SKM-1 (cell line): ENCODE results near the gene GLYATL3.

Experiments
- DNase-seq: peaks from one replicate; lab custom pipeline; 2025; ENCODE audit not compliant: unreplicated experiment; lab: John Stamatoyannopoulos, UW

GLYATL3 gene

DNA sequence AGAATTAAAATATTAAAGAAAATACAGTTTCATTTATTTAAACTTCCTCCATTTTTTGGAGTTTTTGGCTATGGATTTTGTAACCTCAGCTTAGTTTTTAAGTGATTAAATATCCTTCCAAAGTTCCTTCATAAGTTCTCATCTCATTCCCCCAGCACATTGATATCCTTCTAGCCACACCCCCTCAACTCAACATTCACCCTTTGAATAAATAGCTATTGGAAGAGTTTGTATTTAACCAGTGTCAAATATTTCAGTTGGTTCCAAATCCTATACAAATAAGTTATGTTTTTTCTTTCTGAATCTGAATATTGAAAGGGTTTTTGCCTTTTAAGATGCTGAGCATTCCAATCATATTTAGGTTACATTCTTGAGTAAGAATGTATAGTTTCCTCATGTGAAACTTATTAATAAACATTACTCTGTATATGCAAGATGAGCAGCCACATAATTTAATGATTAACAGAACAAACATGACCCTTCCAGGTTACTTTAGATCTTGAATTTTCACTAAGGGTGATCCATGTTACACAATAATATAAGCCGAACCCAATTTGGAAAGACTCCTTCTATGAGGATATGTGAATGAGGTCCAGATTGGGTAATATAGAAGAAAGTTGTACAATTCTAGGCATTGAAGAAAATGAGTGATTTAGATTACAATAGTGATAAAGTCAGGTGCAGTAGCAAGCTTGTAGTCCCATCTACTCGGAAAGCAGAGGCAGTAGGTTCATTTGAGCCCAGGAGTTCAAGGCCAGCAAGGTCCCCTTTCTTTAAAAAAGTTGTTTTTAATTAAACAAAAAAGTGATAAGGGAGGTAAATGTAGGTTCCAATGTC is 13.6 kb downstream of the GLYATL3 start:
- DNase-seq = no peak

DNA sequence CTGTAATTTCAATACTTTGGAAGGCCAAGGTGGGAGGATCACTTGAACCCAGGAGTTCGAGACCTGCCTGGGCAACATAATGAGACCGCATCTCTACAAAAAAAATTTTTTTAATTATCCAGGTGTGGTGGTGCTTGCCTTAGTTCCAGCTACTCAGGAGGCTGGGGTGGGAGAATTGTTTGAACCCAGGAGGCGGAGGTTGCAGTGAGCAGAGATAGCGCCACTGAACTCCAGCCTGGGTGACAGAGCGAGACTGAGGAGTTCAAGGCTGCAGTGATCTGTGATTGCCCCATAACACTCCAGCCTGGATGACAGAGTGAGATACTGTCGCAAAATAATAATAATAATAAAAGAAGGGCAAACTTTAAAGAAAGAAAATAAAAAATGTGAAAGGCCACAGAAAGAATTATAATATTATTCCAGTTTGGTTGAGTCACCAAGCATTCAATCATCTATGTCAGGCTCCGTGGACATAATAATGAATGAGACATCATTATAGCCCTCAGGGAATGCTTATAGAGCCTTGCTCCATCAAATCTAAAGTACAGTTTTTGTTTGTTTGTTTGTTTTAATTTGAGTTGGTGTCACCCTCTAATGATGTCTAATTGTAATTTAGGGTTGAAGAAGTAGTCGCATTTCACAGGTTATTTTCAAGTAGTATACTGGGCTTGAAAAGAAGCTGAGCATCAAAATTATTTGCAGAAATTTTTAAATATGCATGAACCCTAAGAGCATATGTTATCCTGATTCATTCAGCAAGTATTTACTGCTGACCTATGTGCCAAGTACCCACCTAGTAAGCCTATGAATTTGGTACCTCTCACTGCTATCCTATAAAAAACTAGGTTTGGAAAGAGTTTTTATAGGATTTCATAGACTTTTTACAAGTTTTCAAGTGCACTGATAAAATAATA is 15.1 kb downstream of the GLYATL3 start:
- no peak for DNase-seq

DNA sequence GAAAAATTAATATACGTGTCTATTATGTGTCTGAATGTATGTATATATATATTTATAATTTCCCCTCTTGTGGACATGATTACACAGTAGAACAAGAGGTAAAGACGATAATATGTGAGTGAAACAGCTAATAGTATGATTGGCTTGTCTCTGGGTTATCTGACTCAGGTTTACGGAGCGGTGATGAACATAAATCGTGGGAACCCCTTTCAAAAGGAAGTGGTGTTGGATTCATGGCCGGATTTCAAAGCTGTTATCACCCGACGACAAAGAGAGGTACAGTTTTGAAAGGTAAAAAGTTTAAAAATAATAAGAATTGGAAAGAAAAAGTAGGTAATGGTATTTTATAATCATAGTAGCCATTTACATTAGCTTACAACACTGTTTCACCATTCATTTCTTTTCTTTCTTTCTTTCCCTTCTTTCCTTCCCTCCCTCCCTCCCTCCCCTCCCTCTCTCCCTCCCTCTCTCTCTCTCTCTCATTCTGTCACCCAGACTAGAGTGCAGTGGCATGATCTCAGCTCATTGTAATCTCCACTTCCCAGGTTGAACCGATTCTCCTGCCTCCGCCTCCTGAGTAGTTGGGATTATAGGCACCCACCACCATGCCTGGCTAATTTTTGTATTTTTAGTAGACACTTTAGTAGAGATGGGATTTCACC is 15.9 kb downstream of the GLYATL3 start:
- no peak for DNase-seq

DNA sequence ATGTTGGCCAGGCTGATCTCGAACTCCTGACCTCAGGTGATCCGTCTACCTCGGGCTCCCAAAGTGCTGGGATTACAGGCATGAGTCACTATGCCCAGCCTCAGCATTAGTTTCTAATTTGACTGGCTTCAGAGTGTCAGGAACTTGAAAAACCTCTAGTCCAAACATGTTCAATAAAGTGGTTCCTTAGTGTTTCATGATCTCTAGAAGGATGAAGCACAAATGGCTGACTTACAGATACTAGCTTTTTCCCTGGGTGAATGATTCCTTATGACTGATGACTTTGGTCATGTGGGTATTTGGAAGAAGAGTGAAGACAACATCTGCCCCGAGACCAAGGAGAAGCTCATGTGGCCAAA is 16.4 kb downstream of the GLYATL3 start:
- DNase-seq = no peak

DNA sequence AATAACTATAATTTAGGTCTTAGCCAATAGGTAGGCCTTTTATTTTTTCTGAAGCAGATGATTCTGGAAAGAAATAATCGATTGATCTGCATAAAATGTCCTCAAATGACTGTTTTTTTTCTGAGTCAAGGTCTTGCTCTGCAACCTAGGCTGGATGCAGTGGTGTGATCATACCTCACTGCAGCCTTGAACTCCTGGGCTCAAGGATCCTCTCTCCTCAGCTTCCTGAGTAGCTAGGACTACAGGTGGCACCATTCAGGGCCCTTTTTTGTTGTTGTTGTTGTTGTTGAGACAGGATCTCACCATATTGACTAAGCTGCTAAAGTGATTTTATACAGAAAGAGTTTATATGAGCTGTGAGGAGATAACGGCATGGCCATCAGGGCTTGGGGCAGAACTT is 18.2 kb downstream of the GLYATL3 start:
- DNase-seq = no peak

DNA sequence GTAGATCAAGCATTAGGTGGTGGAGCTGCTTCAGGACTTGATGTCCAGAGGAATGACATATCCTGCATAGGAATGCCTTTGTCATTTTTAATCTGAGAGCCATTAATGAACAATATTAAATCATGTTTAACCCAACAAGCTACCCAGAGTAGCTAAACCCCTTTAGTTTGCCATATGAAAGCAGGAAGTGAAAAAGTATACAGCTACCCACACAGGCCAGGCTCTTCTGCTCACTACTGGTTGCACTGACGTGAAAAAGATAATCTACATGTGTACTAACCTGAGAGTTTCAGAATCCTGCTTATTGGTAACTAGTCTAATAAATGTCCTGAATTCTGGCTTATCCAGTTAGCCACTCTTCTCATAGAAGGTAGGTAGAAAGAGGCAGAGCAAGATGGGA is 19.9 kb downstream of the GLYATL3 start:
- DNase-seq = no peak

DNA sequence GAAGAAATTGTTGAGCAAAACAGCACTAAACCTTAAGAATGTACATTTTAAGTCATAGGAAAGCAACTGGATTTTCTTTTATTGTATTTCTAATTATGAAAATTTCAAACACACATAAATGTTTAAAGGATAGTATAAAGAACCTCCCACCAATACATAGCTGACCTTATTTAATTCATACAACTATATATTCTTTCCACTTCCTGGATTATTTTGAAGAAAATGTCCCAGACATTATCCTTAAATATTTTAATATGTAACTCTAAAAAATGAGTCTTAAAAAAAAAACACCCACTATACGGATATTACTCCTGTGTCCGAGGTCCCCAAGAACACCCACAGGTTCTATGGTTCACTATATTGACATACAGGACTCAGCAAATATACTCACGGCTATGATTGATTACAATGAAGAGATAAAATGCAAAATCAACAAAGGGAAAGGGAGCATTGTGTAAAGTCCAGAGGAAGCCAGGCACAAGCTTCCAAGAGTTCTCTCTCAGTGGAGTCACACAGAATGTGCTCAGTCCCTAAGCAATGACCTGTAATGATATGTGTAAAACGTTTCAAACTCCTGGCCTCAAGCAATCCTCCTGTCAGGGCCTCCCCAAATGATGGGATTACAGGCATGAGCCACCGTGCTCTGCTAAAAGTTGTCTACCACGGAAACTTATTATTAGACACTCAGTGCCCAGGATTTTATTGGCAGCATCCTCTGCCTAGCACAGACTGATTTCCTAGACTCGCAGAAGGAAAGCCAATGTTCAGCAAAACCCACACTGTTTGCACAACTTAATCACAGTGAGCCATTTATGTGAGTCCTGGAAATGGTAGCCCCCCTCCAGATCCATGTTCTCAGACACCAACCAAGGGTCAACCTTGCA is 23.2 kb downstream of the GLYATL3 start:
- no peak for DNase-seq

DNA sequence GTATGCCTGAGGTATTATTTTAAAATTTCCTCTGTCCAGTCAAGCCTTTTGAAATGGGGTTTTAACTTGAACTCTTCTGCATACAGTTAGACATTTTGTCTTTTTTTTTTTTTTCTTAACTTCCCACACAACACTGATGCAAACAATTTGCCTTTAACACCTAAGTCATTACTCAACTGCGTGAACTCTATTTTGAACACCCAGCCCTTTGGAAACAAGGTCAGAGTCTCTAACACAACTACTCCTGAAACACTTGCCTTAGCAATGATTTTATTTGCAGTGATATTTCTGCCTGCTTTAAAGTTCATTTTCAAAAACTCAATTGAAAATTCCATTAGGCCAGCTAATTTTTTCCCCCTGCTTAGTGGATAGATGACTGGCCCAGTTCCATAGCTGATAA is 24.2 kb downstream of the GLYATL3 start:
- DNase-seq = no peak

DNA sequence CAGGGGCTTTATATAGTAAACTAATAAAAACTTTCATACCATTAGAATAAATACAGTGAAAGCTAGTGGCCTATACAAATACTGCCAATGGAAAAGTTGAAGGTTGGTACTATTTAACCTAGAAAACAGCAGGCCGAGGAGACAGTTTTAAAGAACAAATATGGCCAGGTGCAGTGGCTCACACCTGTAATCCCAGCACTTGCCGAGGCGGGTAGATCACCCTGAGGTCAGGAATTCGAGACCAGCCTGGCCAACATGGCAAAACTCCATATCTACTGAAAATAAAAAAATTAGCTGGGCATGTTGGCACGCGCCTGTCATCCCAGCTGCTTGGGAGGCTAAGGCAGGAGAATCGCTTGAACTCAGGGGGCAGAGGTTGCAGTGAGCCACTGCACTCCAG is 24.8 kb downstream of the GLYATL3 start:
- DNase-seq = no peak

DNA sequence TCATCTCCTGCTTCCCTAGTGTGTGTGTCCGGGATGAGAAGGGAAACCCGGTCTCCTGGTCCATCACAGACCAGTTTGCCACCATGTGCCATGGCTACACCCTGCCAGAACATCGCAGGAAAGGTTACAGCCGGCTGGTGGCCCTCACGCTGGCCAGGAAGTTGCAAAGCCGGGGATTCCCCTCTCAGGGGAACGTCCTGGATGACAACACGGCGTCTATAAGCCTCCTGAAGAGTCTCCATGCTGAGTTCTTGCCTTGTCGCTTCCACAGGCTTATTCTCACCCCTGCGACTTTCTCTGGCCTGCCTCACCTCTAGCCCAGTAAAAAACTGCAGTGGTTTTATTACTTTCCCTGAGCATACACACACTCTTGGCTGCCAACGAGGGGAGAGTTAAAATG is 26.9 kb downstream of the GLYATL3 start:
- DNase-seq = no peak

DNA sequence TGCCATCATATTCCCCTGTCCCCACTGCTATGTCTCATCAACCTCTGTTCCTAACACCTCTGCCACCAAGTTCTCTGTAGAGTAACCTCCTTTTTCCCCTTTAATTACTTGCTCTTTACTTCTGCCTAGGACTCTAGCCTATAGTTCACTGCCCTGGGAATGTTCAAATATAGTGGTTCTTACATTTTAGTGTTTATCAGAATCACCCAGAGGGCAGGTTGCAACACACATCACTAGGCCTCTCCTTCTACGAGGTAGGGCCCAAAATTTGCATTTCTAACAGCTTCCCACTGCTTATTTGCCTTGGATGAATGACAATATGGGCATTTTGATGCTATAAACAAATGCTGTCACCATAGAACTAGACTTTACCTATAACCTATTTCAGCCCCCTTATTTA is 27.6 kb downstream of the GLYATL3 start:
- DNase-seq = no peak

DNA sequence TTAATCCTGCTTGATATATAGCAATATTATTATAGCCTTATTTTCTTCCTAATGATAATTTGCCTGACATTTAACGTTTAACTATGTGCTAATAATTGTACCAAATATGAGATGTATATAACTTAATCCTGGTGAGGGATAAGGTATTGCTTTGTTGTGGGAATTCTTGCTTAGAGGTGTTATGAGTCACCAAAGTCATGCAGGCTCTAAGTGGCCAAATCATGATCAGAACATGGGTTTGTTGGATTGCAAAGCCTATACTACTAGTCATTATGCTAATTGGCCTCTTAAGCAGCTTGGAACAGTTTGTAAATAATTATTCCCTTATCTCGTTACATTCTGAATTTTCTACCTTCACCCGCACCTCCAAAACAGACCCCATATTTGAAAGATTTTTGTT is 28.8 kb downstream of the GLYATL3 start:
- no peak for DNase-seq

DNA sequence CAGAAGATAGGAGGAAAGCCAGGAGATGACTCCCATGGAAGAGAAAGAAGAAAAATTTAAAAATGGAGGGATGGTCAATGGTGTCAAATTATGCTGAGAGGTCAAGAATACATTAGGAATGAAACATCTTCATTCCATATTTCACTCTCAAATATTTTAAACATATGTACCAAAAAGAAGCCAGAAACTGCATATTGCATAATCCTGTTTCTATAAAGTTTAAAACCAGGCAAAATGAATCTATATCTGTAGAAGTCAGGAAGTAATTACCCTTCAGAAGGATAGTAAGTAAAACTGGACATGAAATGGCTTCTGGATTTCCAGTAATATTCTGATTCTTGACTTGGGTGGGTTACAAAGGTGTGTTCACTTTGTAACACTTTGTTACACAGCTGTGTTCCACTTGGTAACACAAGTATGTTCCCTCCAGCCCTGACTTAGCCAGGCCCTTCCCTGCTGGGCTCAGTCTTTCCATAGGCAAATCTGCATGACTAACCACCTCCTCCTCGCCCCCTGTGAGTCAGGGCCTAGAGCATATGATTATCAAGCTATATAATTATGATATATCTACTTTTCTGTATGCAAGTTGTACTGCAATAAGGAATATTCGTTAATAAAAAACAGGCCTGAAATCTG is 30.5 kb downstream of the GLYATL3 start:
- no peak for DNase-seq

DNA sequence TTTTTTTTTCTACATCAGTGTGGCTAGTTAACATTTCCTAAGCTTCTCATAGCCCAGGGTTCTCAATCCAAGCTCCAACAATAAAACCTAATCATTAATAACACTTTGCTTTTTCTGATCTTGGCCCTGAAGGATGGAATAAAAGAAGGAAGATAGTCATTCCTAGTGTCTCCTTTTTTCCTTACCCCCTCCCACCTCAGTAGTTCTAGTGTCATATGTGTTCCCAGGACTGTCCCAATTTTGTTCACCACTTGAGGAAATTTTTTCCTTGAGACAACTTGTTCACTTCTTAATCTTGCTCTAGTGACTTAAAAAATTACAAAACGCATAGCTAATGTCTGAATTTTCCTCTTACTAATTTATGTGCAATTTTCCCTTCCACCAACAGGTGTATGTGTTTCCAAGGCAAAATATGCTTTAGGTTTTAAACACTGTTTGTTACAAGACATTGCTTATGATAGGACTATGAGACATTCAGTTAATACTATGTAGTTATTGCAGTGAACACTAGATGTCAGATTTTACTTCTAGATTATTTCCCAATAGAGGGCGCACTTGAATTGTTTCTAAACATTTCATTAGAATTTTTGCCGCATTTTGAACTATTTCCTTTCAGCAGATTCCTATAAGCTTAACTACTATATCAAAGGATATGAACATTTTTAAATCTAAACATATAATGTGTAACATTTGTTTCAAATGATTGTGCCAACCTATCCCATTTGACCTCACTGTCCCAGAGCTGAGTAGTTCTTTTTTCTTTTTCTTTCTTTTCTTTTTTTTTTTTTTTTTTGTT is 32.2 kb downstream of the GLYATL3 start:
- DNase-seq = peak; percentile 64

DNA sequence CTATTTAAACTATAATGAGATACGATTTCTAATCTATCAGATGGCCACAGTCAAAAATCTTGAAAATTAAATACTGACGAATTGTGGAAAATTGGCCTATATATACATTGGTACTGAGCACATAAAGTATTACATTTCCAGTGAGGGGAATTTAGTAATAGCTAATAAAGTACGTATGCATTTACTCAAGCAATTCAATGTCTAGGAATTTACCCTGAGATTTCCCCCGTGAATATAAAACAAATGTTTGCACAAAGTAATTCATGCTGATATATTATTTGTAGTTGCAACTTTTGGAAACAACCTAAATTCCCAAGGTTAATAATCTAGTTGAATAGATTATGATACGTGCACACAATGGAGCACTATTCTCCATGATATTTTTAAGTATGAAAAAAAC is 36.1 kb downstream of the GLYATL3 start:
- no peak for DNase-seq

DNA sequence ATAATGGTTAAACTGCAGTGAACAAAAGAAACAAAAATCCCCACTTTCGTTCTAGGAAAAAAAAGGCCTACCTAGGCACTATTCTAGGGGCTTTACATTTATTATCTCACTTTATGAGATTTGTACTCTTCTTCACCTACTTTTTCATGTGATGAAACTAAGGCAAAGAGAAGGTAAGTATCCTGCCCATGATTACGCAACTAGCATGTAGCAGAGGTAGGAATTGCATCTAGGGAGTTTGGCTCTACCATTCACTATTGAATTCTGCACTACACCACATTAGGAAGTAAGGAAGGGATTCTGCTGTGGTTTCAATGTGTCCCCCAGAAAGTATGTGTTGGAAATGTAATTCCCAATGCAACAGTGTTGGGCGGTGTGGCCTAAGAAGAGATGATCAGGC is 39.4 kb downstream of the GLYATL3 start:
- DNase-seq = no peak

DNA sequence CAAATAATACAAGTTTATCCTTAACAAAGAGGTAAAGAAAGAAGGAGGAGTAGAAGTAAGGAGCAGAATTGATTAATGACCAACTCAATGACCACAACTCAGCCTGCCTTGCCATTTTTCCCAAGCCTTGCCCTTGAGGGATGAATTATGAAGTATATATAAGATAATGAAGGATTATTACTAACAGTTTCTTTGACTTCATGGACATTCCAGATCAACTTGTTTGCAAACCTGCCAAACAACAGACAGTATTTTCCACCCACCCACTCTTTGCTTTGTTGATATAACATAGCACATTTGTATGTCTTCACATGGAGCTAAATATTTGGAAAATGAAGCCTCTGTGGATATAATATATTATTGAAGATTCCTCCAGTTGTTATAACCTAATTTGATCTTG is 40.9 kb downstream of the GLYATL3 start:
- no peak for DNase-seq

DNA sequence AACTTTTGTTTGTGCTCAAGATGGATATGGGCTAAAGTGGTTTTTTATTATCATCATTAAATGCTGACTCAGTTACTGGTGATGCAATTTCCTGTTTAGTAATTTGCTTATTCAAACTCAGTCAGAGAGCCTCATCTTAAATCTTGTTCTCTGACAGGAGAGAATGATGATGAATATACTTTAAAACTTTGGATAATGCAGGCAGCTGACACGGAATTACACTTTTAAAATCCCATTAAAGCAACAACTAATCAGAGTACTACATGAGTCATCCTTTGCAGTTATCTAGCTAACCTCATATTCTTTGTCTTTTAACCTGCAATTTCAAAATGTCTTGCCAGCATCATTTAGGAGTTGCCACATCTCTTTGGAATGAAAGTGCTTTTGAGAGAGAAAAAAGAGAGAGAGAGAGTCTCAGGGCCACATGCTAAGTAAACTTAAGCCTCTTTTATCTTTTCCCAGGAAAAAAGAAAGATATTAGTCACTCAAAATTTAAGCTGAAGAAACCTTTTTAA is 41.5 kb downstream of the GLYATL3 start:
- DNase-seq = no peak

DNA sequence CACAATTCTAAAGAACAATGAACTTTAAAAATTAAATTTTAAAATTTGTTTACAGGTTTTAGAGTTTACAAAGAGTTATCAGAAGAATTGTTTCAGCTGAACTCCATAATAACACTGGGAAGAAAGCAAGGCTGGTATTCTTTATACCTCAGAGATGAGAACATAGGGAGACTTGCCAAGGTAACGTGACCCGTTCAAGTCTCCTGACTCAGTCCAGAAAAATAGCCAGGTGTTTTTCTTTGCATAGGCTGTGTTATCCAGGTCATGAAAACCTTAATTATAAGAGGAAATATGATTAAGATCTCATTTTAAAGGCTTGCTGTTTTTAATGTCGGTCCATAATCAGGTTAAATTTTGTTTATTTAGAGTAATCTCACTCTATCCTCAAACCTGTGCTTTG is 42.2 kb downstream of the GLYATL3 start:
- no peak for DNase-seq
